ENCODE results near the gene ATP6V1B1.

Gene ATP6V1B1

GRCh38 chr2:70935468-70936164 lies at the start of gene ATP6V1B1:
TSS of gene ATP6V1B1 (plus strand) at chr2:70935900. CDS start at chr2:70935955, 55 bp downstream.
- peak; percentile 32 for DNase-seq

GRCh38 chr2:70886541-70886987 lies 49.1 kb upstream of the ATP6V1B1 start:
- peak; percentile 46 for DNase-seq

- no peak for DNase-seq
These were observed 48.5 kb upstream of the ATP6V1B1 start for GRCh38 chr2:70887208-70887549.

GRCh38 chr2:70887550-70888246 lies 48.0 kb upstream of the ATP6V1B1 start:
- DNase-seq: peak; percentile 75

GRCh38 chr2:70888366-70888922 lies 47.3 kb upstream of the ATP6V1B1 start:
- peak; percentile 44 for DNase-seq

- DNase-seq: peak; percentile 56
These were observed 46.6 kb upstream of the ATP6V1B1 start for GRCh38 chr2:70888923-70889715.

GRCh38 chr2:70889716-70890037 lies 46.0 kb upstream of the ATP6V1B1 start:
- no peak for DNase-seq

GRCh38 chr2:70890469-70891065 lies 45.1 kb upstream of the ATP6V1B1 start:
- DNase-seq: no peak

- peak; percentile 43 for DNase-seq
These were observed 43.9 kb upstream of the ATP6V1B1 start for GRCh38 chr2:70891572-70892357.

- DNase-seq: no peak
These were observed 43.0 kb upstream of the ATP6V1B1 start for GRCh38 chr2:70892750-70893149.

GRCh38 chr2:70893186-70893585 lies 42.5 kb upstream of the ATP6V1B1 start:
- peak; percentile 26 for DNase-seq

- no peak for DNase-seq
These were observed 40.9 kb upstream of the ATP6V1B1 start for GRCh38 chr2:70894765-70895164.

- DNase-seq: no peak
These were observed 40.5 kb upstream of the ATP6V1B1 start for GRCh38 chr2:70895249-70895648.

GRCh38 chr2:70895998-70896764 lies 39.5 kb upstream of the ATP6V1B1 start:
- no peak for DNase-seq

GRCh38 chr2:70896765-70897202 lies 38.9 kb upstream of the ATP6V1B1 start:
- DNase-seq: no peak

- no peak for DNase-seq
These were observed 38.3 kb upstream of the ATP6V1B1 start for GRCh38 chr2:70897203-70897976.

- DNase-seq: no peak
These were observed 37.8 kb upstream of the ATP6V1B1 start for GRCh38 chr2:70897977-70898226.

- no peak for DNase-seq
These were observed 37.1 kb upstream of the ATP6V1B1 start for GRCh38 chr2:70898363-70899240.

GRCh38 chr2:70901227-70902066 lies 34.3 kb upstream of the ATP6V1B1 start:
- peak; percentile 55 for DNase-seq
